ENCODE results near the gene INO80B. TPM values are rescaled to one million over a fixed set of nuclear protein-coding genes. Genes with fewer than 3 reads are reported as not detected.

Gene INO80B
- total and polyA plus RNA-seq, 9 of the 15 experiments (the other 6 are each of a cell fraction or from before 2014, with no cell fraction given) = 0.41 to 22.6 (median 9.0) TPM

GRCh38 chr2:74481961-74482800, 27.3 kb downstream of the INO80B start (continued):
- TF ChIP-seq ZNF280B (CRISPR knock-in tag; IDR thresholded peaks at IDR 0.05) (no peak), U2AF1 (optimal IDR thresholded peaks at IDR 0.05; ENCODE audit: low read depth, low read length) (peak; percentile 12), CREB1 (IDR thresholded peaks at IDR 0.05) (no peak), CREB1 (CRISPR knock-in tag; IDR thresholded peaks at IDR 0.05) (no peak; the same call in 1 of the 2 replicates), NFATC3 (IDR thresholded peaks at IDR 0.05) (no peak), ZBTB9 (CRISPR knock-in tag; IDR thresholded peaks at IDR 0.05) (no peak), THRA (IDR thresholded peaks at IDR 0.05) (no peak), ATF2 (CRISPR knock-in tag; IDR thresholded peaks at IDR 0.05) (0 out of 2 replicates have a peak, but pooled peaks have one; percentile 32), RBM39 (optimal IDR thresholded peaks at IDR 0.05; ENCODE audit: low read depth, low read length) (no peak), SREBF1 (IDR thresholded peaks at IDR 0.05; ENCODE audit: borderline replicate concordance, low read depth, low read length) (no peak), NCOR1 (IDR thresholded peaks at IDR 0.05) (no peak), TARDBP (IDR thresholded peaks at IDR 0.05) (0 out of 2 replicates have a peak, but pooled peaks have one; percentile 16), MCM7 (IDR thresholded peaks at IDR 0.05) (no peak), MAFF (IDR thresholded peaks at IDR 0.05; ENCODE audit: low read length) (no peak), RAD51 (IDR thresholded peaks at IDR 0.05; ENCODE audit: borderline replicate concordance, low read depth) (no peak), ZNF133 (CRISPR knock-in tag; IDR thresholded peaks at IDR 0.05) (no peak), BCL6 (CRISPR knock-in tag; IDR thresholded peaks at IDR 0.05) (no peak), EWSR1 (IDR thresholded peaks at IDR 0.05; ENCODE audit: borderline replicate concordance, low read depth, partially characterized antibody) (no peak), TAF1 (IDR thresholded peaks at IDR 0.05; ENCODE audit: control insufficient read depth, extremely low read depth, insufficient read depth, low read length, severe bottlenecking) (no peak), E2F3 (CRISPR knock-in tag; IDR thresholded peaks at IDR 0.05) (0 out of 2 replicates have a peak, but pooled peaks have one; percentile 27), PRPF4 (IDR thresholded peaks at IDR 0.05; ENCODE audit: insufficient read depth, low read depth, low read length, poor library complexity, severe bottlenecking) (no peak), HDAC6 (IDR thresholded peaks at IDR 0.05; ENCODE audit: low read depth, low read length) (no peak), BRCA1 (IDR thresholded peaks at IDR 0.05) (no peak), BRCA1 (CRISPR knock-in tag; IDR thresholded peaks at IDR 0.05) (no peak), SRSF7 (optimal IDR thresholded peaks at IDR 0.05; ENCODE audit: low read depth, low read length) (no peak)

Measured in K562 (cell line).